Measurements from ENCODE around the gene PCDHGA4.

Gene PCDHGA4

DNA sequence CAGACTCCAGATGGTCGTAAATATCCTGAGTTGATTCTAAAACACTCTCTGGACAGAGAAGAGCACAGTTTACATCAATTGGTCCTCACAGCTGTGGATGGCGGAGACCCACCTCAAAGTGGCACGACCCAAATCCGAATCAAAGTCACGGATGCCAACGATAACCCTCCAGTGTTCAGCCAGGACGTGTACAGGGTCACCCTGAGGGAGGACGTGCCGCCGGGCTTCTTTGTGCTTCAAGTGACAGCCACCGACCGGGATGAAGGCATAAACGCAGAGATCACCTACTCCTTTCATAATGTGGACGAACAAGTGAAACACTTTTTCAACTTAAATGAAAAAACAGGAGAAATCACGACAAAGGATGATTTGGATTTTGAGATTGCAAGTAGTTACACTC lies 5.9 kb downstream of the PCDHGA4 start:
- in situ Hi-C loops (cut with MboI; ENCODE audit: low sequenced_read_pairs, unreplicated experiment), result no loop called here
- no peak for DNase-seq (ENCODE audit: low spot score)
- TF ChIP-seq, protein P1, sequence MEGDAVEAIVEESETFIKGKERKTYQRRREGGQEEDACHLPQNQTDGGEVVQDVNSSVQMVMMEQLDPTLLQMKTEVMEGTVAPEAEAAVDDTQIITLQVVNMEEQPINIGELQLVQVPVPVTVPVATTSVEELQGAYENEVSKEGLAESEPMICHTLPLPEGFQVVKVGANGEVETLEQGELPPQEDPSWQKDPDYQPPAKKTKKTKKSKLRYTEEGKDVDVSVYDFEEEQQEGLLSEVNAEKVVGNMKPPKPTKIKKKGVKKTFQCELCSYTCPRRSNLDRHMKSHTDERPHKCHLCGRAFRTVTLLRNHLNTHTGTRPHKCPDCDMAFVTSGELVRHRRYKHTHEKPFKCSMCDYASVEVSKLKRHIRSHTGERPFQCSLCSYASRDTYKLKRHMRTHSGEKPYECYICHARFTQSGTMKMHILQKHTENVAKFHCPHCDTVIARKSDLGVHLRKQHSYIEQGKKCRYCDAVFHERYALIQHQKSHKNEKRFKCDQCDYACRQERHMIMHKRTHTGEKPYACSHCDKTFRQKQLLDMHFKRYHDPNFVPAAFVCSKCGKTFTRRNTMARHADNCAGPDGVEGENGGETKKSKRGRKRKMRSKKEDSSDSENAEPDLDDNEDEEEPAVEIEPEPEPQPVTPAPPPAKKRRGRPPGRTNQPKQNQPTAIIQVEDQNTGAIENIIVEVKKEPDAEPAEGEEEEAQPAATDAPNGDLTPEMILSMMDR (IDR thresholded peaks at IDR 0.05; ENCODE audit: borderline replicate concordance, control extremely low read depth, extremely low read depth, insufficient read depth, missing control alignments), result no peak

DNA sequence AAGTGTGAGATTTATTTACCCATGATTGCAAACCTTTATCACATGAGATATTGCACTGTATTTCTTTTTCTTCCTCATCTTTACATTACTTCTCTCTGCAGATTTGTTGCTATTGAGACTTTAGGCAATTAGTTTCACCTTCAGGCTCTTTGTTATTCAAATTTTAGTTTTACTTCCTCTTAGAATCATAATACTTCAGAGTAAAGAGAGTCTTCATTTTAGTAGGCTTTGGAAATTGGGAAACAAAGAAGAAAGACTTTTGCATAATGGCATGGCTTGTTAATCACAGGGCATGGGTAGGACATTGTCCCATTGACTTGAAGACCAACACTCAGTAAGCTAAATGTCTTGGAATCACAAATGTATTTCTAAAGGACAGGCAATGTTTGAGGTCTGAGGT lies 7.9 kb downstream of the PCDHGA4 start:
- in situ Hi-C loops (cut with MboI; ENCODE audit: low sequenced_read_pairs, unreplicated experiment), result no loop called here
- no peak for DNase-seq (ENCODE audit: low spot score)
- TF ChIP-seq, protein P1 (IDR thresholded peaks at IDR 0.05; ENCODE audit: borderline replicate concordance, control extremely low read depth, extremely low read depth, insufficient read depth, missing control alignments), result no peak

GRCh38 chr5:141363952-141364660 lies 9.3 kb downstream of the PCDHGA4 start, which contains the start of gene PCDHGA5:
PCDHGA5 (plus strand) TSS chr5:141364162; CDS start chr5:141364331, 169 bp downstream.
- in situ Hi-C loops (cut with MboI; ENCODE audit: low sequenced_read_pairs, unreplicated experiment), result no loop called here
- no peak for DNase-seq (ENCODE audit: low spot score)
- TF ChIP-seq, protein P1 (IDR thresholded peaks at IDR 0.05; ENCODE audit: borderline replicate concordance, control extremely low read depth, extremely low read depth, insufficient read depth, missing control alignments), result no peak

GRCh38 chr5:141366016-141366896 lies 11.4 kb downstream of the PCDHGA4 start:
- in situ Hi-C loops (cut with MboI; ENCODE audit: low sequenced_read_pairs, unreplicated experiment), result no loop called here

GRCh38 chr5:141369994-141370848 lies 15.4 kb downstream of the PCDHGA4 start, which contains the start of gene PCDHGB3:
PCDHGB3 (plus strand) TSS chr5:141370242; CDS start chr5:141370395, 153 bp downstream.
- in situ Hi-C loops (cut with MboI; ENCODE audit: low sequenced_read_pairs, unreplicated experiment), result no loop called here
- peak; percentile 57 for DNase-seq (ENCODE audit: low spot score)

More at GRCh38 chr5:141366016-141366896, 11.4 kb downstream of the PCDHGA4 start:
- TF ChIP-seq, protein P1 (IDR thresholded peaks at IDR 0.05; ENCODE audit: borderline replicate concordance, control extremely low read depth, extremely low read depth, insufficient read depth, missing control alignments), result no peak
- no peak for DNase-seq (ENCODE audit: low spot score)

More at GRCh38 chr5:141369994-141370848, 15.4 kb downstream of the PCDHGA4 start, which contains the start of gene PCDHGB3:
- TF ChIP-seq, protein P1 (IDR thresholded peaks at IDR 0.05; ENCODE audit: borderline replicate concordance, control extremely low read depth, extremely low read depth, insufficient read depth, missing control alignments), result peak; percentile 53
